ENCODE data around the gene WNT7B. TPM values are rescaled to one million over a fixed set of nuclear protein-coding genes. Genes with fewer than 3 reads are reported as not detected.

WNT7B gene
- total and polyA plus RNA-seq, 8 donors = 0.16 to 1.3 (median 0.71) TPM

DNA sequence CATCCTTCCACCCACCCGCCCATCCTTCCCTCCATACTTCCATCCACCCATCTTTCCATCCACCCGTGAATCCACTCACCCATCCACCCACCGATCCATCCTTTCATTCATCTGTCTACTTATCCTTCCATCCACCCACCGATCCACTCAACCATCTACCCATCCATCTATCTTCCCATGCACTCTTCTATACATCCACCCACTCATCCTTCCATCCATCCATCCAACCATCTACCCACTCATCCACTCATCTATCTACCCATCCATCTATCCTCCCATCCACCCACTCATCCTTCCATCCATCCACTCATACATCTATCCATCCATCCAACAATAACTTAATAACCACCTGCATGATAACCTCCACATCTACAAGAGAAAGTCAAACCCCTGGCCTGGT lies 47.3 kb downstream of the WNT7B start:
- ATAC-seq = no peak
- no peaks in the 10 kb centered on the region for H3K27me3 ChIP-seq
- TF ChIP-seq, protein P1, sequence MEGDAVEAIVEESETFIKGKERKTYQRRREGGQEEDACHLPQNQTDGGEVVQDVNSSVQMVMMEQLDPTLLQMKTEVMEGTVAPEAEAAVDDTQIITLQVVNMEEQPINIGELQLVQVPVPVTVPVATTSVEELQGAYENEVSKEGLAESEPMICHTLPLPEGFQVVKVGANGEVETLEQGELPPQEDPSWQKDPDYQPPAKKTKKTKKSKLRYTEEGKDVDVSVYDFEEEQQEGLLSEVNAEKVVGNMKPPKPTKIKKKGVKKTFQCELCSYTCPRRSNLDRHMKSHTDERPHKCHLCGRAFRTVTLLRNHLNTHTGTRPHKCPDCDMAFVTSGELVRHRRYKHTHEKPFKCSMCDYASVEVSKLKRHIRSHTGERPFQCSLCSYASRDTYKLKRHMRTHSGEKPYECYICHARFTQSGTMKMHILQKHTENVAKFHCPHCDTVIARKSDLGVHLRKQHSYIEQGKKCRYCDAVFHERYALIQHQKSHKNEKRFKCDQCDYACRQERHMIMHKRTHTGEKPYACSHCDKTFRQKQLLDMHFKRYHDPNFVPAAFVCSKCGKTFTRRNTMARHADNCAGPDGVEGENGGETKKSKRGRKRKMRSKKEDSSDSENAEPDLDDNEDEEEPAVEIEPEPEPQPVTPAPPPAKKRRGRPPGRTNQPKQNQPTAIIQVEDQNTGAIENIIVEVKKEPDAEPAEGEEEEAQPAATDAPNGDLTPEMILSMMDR (IDR thresholded peaks at IDR 0.05) = no peak
- no peaks in the 10 kb centered on the region for H3K36me3 ChIP-seq
- no peak for DNase-seq
- WGBS, 2 donors = 87 to 92% methylated on average over 4 of the region's 4 CpGs
- intact Hi-C loops (cut with DNase I) = no loop called here
- no peaks in the 10 kb centered on the region for H3K4me1 ChIP-seq
- H3K9me3 ChIP-seq = no peaks in the 10 kb centered on the region
- FAIRE-seq = no peak
- H3K27ac ChIP-seq = no peak overlapping the region
- H3K4me3 ChIP-seq = no peak overlapping the region

DNA sequence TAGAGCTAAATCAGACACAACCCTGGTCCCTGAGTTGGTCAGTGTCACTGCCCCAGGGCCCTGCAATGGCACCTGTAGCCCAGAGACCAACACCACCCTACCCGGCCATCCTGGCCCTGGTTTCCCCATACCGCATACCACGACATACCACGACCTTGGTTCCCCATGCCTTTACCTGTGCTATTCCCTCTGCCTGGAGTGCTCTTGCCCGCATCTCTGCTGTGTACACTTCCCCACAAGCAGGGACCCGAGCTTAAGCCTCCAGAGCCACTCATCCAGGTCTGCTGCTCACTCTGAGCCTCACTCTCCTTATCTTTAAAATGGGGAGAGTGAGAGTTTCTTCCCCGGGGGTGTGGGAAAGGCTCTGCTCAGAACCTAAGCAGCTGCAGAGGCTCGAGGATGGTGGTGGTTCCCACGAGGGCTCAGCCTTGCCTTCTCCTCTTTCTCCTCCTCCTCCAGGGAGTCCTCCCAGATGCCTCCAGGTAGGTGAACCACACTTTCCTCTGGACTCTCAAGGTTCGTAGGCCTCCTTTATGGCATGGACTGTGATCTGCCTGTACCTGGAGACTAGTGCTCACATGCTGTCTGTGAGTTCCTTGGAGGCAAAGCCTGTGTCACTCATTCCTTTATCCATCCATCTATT lies 48.1 kb downstream of the WNT7B start:
- no peak overlapping the region for H3K4me3 ChIP-seq
- FAIRE-seq = no peak
- no peak overlapping the region for H3K27ac ChIP-seq
- H3K9me3 ChIP-seq = no peaks in the 10 kb centered on the region
- H3K36me3 ChIP-seq = no peaks in the 10 kb centered on the region
- TF ChIP-seq, protein P1 (IDR thresholded peaks at IDR 0.05) = no peak
- DNase-seq = no peak
- no peak for ATAC-seq
- 63 to 74% methylated on average over 10 of the region's 10 CpGs for WGBS, 2 donors
- intact Hi-C loops (cut with DNase I) = no loop called here
- no peaks in the 10 kb centered on the region for H3K27me3 ChIP-seq
- H3K4me1 ChIP-seq = peaks cover 0 to 7% (median 0%) of the 10 kb centered on the region in 3 donors

DNA sequence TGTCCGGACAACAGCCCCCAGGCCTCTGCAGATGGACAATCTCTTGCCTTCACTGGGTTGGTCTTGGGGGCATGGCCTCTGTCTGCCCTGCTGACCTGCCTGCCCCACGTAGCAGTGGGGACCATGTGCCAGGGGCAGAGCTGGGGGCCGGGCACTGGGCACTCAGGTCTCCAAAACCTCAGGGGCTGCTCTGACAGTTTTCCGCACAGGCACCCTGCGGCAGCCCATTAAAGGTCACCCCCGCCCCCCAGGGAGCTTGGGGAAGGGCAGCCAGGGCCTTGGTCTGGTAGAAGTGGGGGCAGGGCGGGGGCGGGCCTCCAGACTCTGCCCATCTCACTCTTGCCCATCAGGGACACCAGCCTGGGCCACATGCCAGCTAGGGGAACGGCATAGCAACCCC lies 49.9 kb downstream of the WNT7B start:
- Histone ChIP-seq H3K36me3 (no peaks in the 10 kb centered on the region), H3K27me3 (no peaks in the 10 kb centered on the region), H3K9me3 (no peaks in the 10 kb centered on the region), H3K4me3 (no peak overlapping the region), H3K4me1 (peaks cover 0 to 14% (median 0%) of the 10 kb centered on the region in 3 donors), H3K27ac (no peak overlapping the region)
- FAIRE-seq (no peak), DNase-seq (no peak), ATAC-seq (no peak)
- TF ChIP-seq, protein P1 (IDR thresholded peaks at IDR 0.05) = no peak
- 81 to 85% methylated on average over 9 of the region's 9 CpGs for WGBS, 2 donors
- intact Hi-C loops (cut with DNase I) = no loop called here

DNA sequence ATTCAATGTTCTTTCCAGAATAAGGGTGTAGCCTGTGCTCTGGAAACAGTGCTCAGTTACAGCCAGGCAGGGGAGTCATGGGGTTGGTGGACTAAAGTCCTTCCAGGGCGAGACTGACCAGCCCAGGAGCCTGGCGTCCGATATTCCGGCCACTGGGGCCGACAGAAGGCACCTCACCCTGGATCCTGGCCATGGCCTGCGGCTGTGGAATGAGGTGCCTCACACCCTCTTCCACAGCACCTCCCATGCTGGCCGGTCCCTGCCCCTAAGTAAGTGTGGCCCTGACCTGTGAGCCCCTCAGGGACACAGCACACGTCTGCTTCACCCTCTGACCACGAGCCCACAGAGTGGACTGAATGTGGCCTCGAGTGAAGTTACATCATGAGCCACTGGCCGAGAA lies 50.5 kb downstream of the WNT7B start:
- H3K27me3 ChIP-seq = no peaks in the 10 kb centered on the region
- intact Hi-C loops (cut with DNase I) = no loop called here
- peaks cover 0 to 14% (median 0%) of the 10 kb centered on the region in 3 donors for H3K4me1 ChIP-seq
- no peak for DNase-seq
- no peak for ATAC-seq
- H3K27ac ChIP-seq = no peak overlapping the region
- no peaks in the 10 kb centered on the region for H3K36me3 ChIP-seq
- H3K9me3 ChIP-seq = no peaks in the 10 kb centered on the region
- TF ChIP-seq, protein P1 (IDR thresholded peaks at IDR 0.05) = no peak
- FAIRE-seq = no peak
- no peak overlapping the region for H3K4me3 ChIP-seq
- WGBS, 2 donors = 80 to 83% methylated on average over 11 of the region's 11 CpGs

DNA sequence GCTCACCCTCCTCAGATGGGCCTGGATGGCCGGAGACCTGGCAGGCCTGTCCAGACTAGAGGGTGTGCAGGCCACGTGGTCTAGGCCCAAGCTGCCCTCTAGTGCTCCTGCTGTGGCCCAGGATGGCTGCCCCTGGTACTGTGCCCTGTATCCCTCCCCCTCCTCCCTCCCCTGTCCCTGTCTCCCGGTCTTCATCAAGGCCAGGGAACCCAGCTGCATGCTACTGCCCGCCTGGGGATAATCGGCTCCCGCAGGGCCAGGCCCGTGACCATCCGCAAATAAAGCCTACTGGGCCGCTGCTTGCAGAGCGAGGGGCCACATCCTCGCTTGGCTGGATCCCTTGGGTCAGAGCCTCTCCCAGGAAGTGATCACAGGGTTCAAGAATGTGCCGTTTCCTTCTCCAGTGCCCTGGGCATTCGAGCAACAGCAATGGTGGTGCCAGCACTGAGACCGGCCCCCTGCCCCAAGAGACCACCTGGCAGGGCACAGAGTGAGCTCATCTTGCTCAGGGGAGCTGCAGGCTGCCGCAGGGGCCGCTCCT lies 51.1 kb downstream of the WNT7B start:
- H3K9me3 ChIP-seq = no peaks in the 10 kb centered on the region
- no peaks in the 10 kb centered on the region for H3K36me3 ChIP-seq
- no peak overlapping the region for H3K27ac ChIP-seq
- H3K27me3 ChIP-seq = no peaks in the 10 kb centered on the region
- ATAC-seq (no peak), FAIRE-seq (no peak), DNase-seq (no peak)
- TF ChIP-seq, protein P1 (IDR thresholded peaks at IDR 0.05) = no peak
- intact Hi-C loops (cut with DNase I) = no loop called here
- H3K4me3 ChIP-seq = no peak overlapping the region
- WGBS, 2 donors = 85 to 89% methylated on average over 16 of the region's 16 CpGs
- peaks cover 0 to 14% (median 0%) of the 10 kb centered on the region in 3 donors for H3K4me1 ChIP-seq

Data from pancreas (tissue), 10 donors.